Memory B cell (primary cell): ENCODE data around the gene PLXDC1.
A peak's percentile ranks its signal among the peaks of the same experiment; 100 is the strongest.

Experiments
- ATAC-seq: fragments of 150-1000 bp; cut with Tn5 transposase; 2 replicates; pipeline ENCODE4 v1.10.0; 2021; ENCODE audit warnings: low read depth, mild to moderate bottlenecking, moderate library complexity
- DNase-seq, 2 donors: peaks; one replicate each; pipeline ENCODE4 v3.0.0; 2022; ENCODE audit warnings: low spot score in 2 of 2
- H3K27ac Mint-ChIP-seq: one replicate; pipeline ENCODE4 v1.8.0; 2022; ENCODE audit warnings: mild to moderate bottlenecking, moderate library complexity, mixed read lengths
- H3K27me3 Mint-ChIP-seq: one replicate; pipeline ENCODE4 v1.8.0; 2022; ENCODE audit warnings: mixed read lengths
- H3K36me3 Mint-ChIP-seq: one replicate; pipeline ENCODE4 v1.8.0; 2022; ENCODE audit warnings: mild to moderate bottlenecking, mixed read lengths
- H3K4me1 Mint-ChIP-seq: one replicate; pipeline ENCODE4 v1.8.0; 2022; ENCODE audit warnings: mixed read lengths
- H3K4me3 Mint-ChIP-seq: one replicate; pipeline ENCODE4 v1.8.0; 2022; ENCODE audit warnings: mild to moderate bottlenecking, moderate library complexity, mixed read lengths
- H3K9me3 Mint-ChIP-seq: one replicate; pipeline ENCODE4 v1.8.0; 2022; ENCODE audit warnings: mixed read lengths

PLXDC1 gene

DNA sequence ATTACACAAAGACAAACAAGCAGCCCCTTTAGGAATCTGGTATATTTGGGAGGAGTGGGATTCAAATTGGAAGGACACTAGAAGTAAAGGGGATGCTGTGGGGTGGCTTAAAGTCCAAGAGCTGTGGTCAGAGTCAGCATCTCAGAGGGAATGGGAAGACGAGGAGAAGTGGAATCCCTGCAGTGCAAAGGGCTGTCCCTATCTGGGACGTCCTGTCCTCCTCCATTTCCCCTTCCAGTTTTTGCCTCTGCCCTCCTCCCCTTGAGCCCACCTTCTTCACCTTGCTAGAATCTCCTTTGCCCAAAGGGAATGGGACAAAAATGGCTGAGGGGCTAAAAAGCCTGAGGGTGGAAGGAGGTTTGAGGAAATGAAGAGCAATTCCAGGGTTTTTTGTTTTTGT, 4.2 kb upstream of the PLXDC1 start:
- Mint-ChIP-seq H3K27me3 (peaks cover 2% of the 10 kb centered on the region), H3K27ac (no peak overlapping the region), H3K4me3 (no peak overlapping the region), H3K36me3 (no peaks in the 10 kb centered on the region), H3K9me3 (no peaks in the 10 kb centered on the region), H3K4me1 (peaks cover 14% of the 10 kb centered on the region)
- ATAC-seq (no peak), DNase-seq (no peak)

DNA sequence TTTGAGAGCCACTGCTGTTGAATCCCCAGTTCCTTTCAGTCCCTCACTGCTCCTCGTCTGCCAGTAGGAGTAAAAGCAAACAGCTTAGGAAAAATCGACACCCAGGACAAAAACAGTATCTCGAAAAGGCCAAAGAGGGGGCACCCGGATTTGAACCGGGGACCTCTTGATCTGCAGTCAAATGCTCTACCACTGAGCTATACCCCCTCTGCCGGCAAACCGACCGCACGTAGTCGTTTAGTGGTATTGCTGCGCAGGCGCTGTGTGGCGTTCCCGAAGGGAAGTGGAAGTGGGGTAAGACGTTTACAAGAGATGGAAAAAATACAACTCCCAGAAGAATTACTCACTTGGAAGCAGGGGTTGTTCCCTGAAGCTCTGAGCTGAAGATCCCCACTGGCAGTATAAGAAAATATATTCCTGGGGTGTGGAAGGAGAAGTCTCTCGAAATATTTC, 2.2 kb upstream of the PLXDC1 start:
- Mint-ChIP-seq H3K4me1 (peaks cover 18% of the 10 kb centered on the region), H3K9me3 (no peaks in the 10 kb centered on the region), H3K4me3 (peak overlapping the region; percentile 99), H3K27ac (peak overlapping the region; percentile 99), H3K36me3 (no peaks in the 10 kb centered on the region), H3K27me3 (peaks cover 16% of the 10 kb centered on the region)
- ATAC-seq (peak; percentile 65), DNase-seq (peak; percentile 97 to 99)

GRCh38 chr17:39151943-39152818, 744 bp upstream of the PLXDC1 start:
- Mint-ChIP-seq H3K36me3 (no peaks in the 10 kb centered on the region), H3K27ac (no peak overlapping the region), H3K4me3 (peak overlapping the region; percentile 99), H3K27me3 (peaks cover 22% of the 10 kb centered on the region), H3K4me1 (peaks cover 18% of the 10 kb centered on the region), H3K9me3 (no peaks in the 10 kb centered on the region)
- ATAC-seq, result no peak
- DNase-seq, result no peak

- H3K4me1 Mint-ChIP-seq, result peaks cover 18% of the 10 kb centered on the region
These were observed 665 bp downstream of the PLXDC1 start for GRCh38 chr17:39150795-39151149.

GRCh38 chr17:39150104-39150634, 1.3 kb downstream of the PLXDC1 start:
- peak overlapping the region; percentile 14 for H3K4me3 Mint-ChIP-seq
- no peaks in the 10 kb centered on the region for H3K9me3 Mint-ChIP-seq
- ATAC-seq, result no peak
- H3K27ac Mint-ChIP-seq, result no peak overlapping the region
- peaks cover 29% of the 10 kb centered on the region for H3K27me3 Mint-ChIP-seq
- DNase-seq, result no peak
- peaks cover 18% of the 10 kb centered on the region for H3K4me1 Mint-ChIP-seq
- no peaks in the 10 kb centered on the region for H3K36me3 Mint-ChIP-seq

More at GRCh38 chr17:39150795-39151149, 665 bp downstream of the PLXDC1 start:
- ATAC-seq, result no peak
- no peaks in the 10 kb centered on the region for H3K9me3 Mint-ChIP-seq
- H3K27me3 Mint-ChIP-seq, result peaks cover 23% of the 10 kb centered on the region
- H3K4me3 Mint-ChIP-seq, result no peak overlapping the region
- no peaks in the 10 kb centered on the region for H3K36me3 Mint-ChIP-seq
- no peak overlapping the region for H3K27ac Mint-ChIP-seq
- DNase-seq, result no peak

GRCh38 chr17:39147221-39148185, 3.9 kb downstream of the PLXDC1 start:
- ATAC-seq, result no peak
- no peak overlapping the region for H3K27ac Mint-ChIP-seq
- peaks cover 29% of the 10 kb centered on the region for H3K27me3 Mint-ChIP-seq
- H3K4me1 Mint-ChIP-seq, result peaks cover 6% of the 10 kb centered on the region
- no peak overlapping the region for H3K4me3 Mint-ChIP-seq
- no peaks in the 10 kb centered on the region for H3K9me3 Mint-ChIP-seq
- DNase-seq, result no peak
- no peaks in the 10 kb centered on the region for H3K36me3 Mint-ChIP-seq

- DNase-seq (no peak), ATAC-seq (no peak)
- H3K36me3 Mint-ChIP-seq, result no peaks in the 10 kb centered on the region
- peaks cover 4% of the 10 kb centered on the region for H3K4me1 Mint-ChIP-seq
- H3K4me3 Mint-ChIP-seq, result no peak overlapping the region
- no peak overlapping the region for H3K27ac Mint-ChIP-seq
- H3K27me3 Mint-ChIP-seq, result peaks cover 27% of the 10 kb centered on the region
- no peaks in the 10 kb centered on the region for H3K9me3 Mint-ChIP-seq
These were observed 5.2 kb downstream of the PLXDC1 start for GRCh38 chr17:39146273-39146672.

DNA sequence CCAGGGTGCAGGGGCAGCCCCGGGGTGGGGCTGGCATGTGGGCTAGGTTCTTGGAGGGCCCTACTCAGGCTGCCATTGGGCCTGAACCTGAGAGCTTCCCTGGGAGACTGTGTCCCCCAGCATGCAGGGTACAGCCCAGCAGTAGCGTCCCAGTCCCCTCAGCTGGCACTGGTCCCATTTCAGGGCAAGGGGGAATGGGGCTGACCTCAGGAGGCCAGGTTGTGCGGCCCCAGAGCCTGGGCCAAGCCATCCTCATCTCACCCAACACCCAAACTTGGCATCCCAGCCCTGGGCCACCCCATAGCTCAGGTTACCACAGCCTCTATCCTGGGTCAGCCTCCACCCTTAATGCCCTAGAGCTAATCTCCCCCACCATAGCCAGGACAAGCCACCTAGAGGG, 6.3 kb downstream of the PLXDC1 start:
- Mint-ChIP-seq H3K4me3 (no peak overlapping the region), H3K27ac (no peak overlapping the region), H3K36me3 (no peaks in the 10 kb centered on the region), H3K27me3 (peaks cover 23% of the 10 kb centered on the region), H3K9me3 (no peaks in the 10 kb centered on the region), H3K4me1 (peaks cover under 1% of the 10 kb centered on the region)
- ATAC-seq, result no peak
- DNase-seq, result no peak

- no peak overlapping the region for H3K4me3 Mint-ChIP-seq
- peaks cover 18% of the 10 kb centered on the region for H3K27me3 Mint-ChIP-seq
- DNase-seq, result no peak
- no peak for ATAC-seq
- H3K27ac Mint-ChIP-seq, result no peak overlapping the region
- H3K9me3 Mint-ChIP-seq, result no peaks in the 10 kb centered on the region
- no peaks in the 10 kb centered on the region for H3K4me1 Mint-ChIP-seq
- no peaks in the 10 kb centered on the region for H3K36me3 Mint-ChIP-seq
These were observed 7.0 kb downstream of the PLXDC1 start for GRCh38 chr17:39144416-39144840.

DNA sequence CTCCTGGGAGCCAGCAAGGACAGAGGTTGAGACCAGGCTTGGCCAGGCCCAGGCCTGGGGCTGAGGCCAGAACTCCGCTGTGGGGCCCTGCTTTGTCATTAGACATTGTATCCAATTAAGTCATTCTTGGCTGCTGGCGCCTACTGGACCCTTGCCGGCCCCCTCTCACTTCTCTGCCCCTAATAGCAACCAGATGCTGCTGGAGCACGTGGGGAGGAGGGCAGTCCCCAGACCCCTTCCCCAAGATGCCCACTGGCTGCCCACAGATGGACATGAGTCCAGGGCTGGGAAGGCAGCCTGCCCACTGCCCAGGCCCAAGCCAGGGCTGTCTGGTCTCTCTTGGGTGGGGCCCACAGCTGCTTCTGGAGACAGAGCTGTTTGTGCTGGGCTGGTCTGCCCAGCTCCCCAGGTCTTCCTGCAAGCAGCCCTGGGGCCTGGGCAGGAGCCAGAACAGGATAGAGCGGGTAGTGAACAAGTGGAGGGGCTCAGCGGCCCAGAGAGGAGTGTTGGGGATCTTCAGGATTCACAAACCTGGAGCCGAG, 7.8 kb downstream of the PLXDC1 start:
- DNase-seq (no peak), ATAC-seq (no peak)
- Mint-ChIP-seq H3K27ac (no peak overlapping the region), H3K4me3 (no peak overlapping the region), H3K4me1 (peaks cover 2% of the 10 kb centered on the region), H3K27me3 (peaks cover 12% of the 10 kb centered on the region), H3K9me3 (no peaks in the 10 kb centered on the region), H3K36me3 (no peaks in the 10 kb centered on the region)

DNA sequence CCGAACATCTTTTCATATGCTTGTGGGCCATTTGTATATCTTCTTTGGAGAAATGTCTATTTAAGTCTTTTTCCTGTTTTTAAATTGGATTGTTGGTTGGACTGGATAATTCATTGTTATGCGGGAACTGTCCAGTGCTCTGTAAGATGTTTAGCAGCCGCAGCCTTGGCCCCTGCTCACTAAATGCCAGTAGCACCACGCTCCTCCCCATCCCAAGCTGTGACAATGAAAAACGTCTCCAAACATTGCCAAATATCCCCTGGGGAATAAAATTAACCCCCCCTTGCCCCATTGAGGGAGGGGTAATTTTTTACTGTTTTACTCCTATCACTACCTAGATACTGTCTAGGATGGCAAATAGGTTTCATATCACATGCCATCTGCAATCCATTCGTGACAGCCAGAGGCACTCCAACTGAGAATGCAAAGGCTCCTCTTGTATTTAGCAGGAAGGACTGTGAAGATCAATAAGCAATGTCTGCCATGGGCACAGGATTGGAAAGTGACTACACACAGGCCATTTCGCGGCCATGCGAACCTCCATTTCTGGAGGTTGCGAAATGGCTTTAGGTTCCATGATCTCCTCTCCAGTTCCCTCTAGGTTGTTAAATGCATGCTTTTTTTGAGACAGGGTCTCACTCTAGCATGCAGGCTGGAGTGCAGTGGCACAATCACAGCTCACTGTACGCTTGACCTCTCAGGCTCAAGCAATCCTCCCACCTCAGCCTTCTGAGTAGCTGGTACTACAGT, 9.3 kb downstream of the PLXDC1 start:
- DNase-seq (no peak), ATAC-seq (no peak)
- Mint-ChIP-seq H3K27ac (no peak overlapping the region), H3K36me3 (no peaks in the 10 kb centered on the region), H3K9me3 (no peaks in the 10 kb centered on the region), H3K4me3 (no peak overlapping the region), H3K27me3 (peaks cover 6% of the 10 kb centered on the region), H3K4me1 (peaks cover 3% of the 10 kb centered on the region)

DNA sequence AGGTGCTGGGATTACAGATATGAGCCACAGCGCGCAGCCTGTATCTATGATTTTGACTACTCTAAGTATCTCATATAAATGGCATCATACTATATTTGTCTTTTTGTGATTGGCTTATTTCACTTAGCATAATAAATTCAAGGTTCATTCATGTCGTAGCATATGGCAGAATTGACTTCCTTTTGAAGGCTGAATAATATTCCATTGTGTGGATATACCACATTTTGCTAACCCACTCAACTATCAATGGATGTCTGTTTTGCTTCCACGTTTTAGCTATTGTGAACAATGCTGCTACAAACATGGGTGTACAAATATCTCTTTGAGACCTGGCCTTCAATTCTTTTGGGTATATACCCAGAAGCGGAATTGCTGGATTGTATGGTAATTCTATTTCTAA, 10.1 kb downstream of the PLXDC1 start:
- Mint-ChIP-seq H3K4me1 (peaks cover 3% of the 10 kb centered on the region), H3K36me3 (no peaks in the 10 kb centered on the region), H3K27me3 (peaks cover 8% of the 10 kb centered on the region), H3K9me3 (no peaks in the 10 kb centered on the region), H3K27ac (no peak overlapping the region), H3K4me3 (no peak overlapping the region)
- ATAC-seq (no peak), DNase-seq (no peak)

GRCh38 chr17:39139561-39139960, 11.9 kb downstream of the PLXDC1 start:
- Mint-ChIP-seq H3K27me3 (peaks cover 2% of the 10 kb centered on the region), H3K9me3 (no peaks in the 10 kb centered on the region), H3K4me3 (no peak overlapping the region), H3K27ac (no peak overlapping the region), H3K36me3 (no peaks in the 10 kb centered on the region), H3K4me1 (peaks cover 3% of the 10 kb centered on the region)
- ATAC-seq (no peak), DNase-seq (no peak)
